HG02610 (cell line): ENCODE measurements around the gene MMP26.
"Not testable (repeated sequence)": the region's sequence is repeated elsewhere in the genome, so short reads cannot be mapped to it uniquely, and the experiment has no call there.

Experiments used
- ATAC-seq: cut with Tn5 transposase; IDR thresholded peaks from one replicate; pipeline ENCODE4 v1.9.1; 2021; ENCODE audit warnings: mild to moderate bottlenecking, moderate library complexity; ENCODE audit not compliant: unreplicated experiment

Gene MMP26

DNA sequence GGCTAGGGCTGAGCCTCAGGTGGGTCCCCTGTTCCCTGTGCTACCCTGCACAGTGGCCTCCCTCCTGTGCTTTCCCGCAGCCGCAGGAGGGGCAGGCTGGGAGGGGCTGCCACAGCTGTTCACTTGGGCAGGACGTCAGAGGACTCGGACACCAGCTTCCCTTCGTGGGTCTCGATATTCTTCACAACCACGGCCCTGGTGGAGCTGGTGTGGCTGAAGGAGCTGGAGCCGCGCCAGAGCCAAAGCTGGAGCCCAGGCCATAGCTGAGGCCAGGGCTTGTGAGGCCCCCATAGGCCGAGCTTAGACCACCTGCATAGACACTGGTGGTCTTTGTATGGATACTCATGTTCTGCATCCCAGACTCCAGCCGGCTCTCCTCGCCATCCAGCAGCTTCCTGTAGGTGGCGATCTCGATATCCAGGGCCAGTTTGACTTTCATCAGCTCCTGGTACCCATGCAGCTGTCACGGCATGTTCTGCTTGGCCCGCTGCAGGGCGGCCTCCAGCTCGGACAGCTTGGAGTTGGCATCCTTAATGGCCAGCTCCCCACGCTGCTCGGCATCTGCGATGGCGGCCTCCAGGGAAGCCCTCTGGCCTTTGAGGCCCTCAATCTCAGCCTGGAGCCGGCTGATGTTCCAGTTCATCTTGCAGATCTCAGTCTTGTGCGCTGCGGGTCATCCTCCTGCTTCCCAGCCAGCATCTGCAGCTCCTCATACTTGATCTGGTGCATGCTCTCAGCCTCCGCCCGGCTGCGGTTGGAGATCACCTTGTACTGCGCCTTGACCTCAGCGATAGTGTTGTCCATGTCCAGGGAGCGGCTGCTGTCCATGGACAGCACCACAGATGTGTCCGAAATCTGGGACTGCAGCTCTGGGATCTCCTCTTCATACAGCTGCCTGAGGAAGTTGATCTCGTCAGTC lies 18.3 kb downstream of the MMP26 start:
- not testable (repeated sequence) for ATAC-seq

DNA sequence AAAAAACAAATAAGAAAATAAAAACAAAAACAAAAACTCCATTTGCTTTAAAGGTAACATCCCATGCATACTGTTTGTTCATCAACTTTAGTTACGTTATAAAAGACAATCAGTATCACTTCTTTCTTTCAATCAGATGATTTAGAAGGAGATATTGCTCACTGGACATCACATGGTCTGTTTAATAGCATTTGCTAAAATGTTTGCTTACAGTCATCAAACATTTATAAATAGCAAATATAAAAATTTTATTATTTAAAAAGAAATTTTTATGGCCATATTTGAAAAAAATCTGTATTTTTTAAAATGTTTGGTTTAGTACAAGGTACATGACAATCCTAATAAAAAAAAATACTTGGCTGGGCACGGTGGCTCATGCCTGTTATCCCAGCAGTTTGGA lies 22.6 kb downstream of the MMP26 start:
- no peak for ATAC-seq

DNA sequence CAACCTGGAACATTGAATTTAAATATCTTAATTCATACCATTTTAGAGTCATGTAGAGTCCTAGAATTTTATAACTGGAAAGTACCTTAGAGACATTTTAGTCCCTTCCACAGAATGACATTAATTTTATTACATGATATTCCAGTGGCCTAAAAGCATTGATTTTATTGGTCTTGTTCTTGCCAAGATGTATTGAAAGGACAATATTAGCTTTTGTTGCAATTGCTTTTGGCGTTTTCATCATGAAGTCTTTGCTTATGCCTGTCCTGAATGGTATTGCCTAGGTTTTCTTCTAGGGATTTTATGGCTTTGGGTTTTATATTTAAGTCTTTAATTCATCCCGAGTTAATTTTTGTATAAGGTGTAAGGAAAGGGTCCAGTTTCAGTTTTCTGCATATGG lies 36.2 kb downstream of the MMP26 start:
- no peak for ATAC-seq

DNA sequence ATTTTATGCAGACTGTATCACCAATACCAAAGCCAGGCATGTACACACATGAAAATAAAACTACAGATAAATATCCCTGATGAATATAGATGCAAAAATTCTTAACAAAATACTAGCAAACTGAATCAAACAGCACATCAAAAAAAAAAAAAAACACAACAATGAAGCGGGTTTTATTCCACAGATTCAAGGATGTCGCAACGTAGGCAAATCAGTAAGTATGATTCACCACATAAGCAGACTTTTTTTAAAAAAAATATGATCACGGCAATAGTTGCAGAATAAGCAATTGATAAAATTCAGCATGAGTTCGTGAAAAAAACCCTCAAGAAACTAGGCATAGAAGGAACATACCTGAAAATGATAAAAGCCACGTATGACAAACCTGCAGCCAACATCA lies 43.9 kb downstream of the MMP26 start:
- no peak for ATAC-seq

DNA sequence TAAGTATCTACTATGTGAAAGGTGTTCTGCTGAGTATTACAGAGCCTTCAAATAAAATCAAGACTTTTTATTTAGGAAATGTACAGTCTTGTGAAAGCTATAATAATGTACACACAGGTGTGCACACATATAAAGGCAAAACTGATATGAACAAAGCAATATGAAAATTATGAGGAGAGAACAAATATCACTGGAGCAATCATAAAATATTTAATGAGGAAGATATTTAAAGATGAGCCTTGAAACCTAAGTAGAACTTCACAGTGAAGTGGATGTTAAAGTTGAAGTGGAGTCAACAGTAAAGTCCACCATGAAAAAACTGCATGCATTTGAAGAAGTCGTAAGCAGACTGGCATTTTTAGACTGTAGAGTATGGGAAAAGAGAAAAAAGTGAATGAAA lies 46.6 kb downstream of the MMP26 start:
- no peak for ATAC-seq
